ENCODE measurements around the gene ANKRD13B.
"Not testable (repeated sequence)": the region's sequence is repeated elsewhere in the genome, so short reads cannot be mapped to it uniquely, and the experiment has no call there.

Gene ANKRD13B

DNA sequence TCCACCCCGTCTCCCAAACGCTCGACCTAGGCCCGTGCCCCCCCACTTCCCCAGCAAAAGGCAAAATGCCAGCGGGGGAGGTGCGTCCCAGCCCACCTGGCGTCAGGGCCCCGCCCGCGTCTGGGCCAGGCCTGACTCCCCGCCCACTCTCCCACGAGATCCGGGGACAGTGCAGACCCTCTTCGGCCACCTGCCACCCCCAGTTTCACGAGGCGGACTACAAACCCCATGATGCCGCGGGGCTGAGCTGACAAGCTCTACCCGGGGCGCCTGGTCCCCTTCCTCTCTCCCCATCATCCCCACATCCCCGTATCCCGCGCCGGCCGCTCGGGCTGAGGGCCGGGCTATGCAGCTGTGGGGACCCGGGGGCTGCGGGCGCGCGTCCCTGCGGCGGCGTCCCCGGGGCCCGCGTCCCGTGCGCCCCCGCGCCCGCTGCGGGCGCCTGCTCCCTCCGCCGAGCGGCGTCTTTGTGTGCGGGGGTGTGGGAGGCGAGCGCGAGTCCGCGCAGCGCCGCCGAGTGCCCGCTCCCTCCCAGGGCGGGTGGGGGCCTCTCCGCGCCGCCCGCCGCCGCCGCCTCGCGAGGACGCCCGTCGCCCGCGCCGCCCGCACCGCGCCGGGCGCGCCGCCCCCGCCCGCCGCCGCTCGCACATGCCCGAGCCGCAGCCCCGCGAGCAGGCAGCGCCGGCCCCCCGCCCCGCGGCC is at the start of gene ANKRD13B:
Gene ANKRD13B, plus strand, starts transcription at position 283 of the 702 bp plus-strand sequence. CDS start 490 bp downstream, outside the sequence.
- peak; percentile 41 for DNase-seq

DNA sequence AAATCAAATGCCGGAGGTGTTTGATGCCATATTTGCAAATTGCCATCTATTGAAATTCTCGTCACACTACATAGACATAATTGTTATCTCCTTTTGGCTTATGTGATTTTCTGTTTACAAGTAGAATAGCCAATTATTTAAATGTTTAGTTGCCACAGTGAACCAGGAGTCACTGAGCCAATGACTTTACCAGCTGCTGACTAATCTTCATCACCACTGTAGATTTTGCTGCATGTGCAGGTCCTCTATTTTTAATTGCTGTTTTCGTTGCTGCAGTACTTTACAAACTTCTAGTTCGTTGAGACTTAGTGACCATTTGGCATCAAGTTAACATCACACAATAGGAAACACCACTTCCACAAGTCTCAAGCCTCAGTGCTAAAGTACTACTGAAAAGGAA is 48.9 kb upstream of the ANKRD13B start:
- DNase-seq, result no peak

GRCh38 chr17:29546085-29546484 is 46.8 kb upstream of the ANKRD13B start:
- no peak for DNase-seq

DNA sequence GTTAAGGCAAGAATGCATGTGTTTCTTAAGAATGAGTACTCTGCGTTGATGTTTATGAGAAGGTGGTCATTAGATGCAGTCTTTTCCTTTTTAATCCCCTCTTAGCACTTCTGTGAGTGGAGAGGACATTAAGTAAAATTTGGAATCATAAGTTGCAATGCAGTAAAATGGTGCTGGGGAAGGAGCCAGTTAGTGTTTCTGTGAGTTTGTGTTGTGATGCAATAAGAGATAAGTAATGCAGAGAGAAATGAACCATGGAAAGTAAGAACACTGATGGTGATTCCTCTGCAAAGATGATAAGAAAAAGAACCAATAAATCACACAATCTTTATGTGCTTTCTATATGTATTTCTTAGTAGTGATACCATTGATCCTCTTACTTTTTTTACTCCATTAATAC is 46.1 kb upstream of the ANKRD13B start:
- no peak for DNase-seq

DNA sequence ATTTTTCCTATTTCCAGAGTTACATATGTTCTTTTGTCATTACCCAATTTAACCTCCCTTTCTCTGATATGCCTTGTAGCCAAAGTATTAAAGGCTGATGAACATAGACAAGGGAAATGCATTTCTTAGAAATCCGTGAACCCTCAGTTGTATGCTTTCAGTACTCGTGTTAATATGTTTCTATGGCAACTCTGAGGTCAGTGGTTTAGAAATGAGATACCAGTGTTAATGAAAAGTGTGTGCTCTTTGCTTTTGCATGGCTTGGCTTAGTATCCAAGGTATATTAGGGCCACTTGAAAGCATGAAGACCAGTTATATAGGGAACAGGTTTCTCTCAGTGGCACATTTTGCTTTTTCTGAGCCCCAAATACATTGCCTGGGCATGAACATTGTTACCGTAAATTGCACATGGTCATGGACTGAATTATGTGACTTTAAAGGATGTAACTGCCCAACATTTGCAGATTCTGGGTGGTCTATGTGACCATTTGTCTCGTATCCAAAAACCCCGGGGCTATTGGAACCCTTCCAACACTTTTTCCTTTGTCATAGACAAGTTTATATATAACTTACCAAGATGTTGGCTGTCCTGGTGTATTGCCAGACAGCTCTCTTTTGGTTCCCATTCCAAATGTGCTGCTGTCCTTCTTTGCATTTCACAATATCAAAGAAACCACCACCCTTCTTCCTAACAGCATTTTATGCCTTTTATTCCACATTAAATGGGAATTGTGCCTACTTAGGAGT is 43.6 kb upstream of the ANKRD13B start:
- no peak for DNase-seq

- DNase-seq, result no peak
Measured at GRCh38 chr17:29555840-29556239, 37.1 kb upstream of the ANKRD13B start.

DNA sequence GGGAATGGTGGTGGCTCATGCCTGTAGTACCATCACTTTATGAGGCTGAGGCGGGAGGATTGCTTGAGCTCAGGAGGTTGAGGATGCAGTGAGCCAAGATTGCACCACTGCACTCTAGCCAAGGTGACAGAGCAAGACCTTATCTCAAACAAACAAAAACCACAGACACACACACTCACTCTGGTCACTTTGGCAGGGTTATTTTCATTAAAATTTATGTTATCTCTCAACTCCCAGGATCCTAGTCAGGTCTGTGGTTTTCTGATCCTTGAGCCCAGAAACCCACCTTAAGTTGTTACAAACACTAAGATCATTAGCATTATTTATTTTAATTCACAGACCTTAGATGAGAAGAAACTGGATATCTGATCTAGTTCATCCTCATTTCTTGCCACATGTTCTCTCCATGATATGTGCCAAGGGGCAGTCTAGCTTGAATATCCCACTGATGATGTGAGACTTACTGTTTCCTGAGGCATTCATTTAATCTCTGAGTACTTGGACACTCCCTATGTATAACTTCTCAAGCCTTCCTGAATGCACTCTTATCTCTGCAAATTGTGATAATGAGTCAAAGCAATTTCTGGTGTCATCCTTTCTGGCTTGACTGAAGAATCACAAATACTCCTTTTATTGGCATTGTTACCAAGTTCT is 35.7 kb upstream of the ANKRD13B start:
- no peak for DNase-seq

DNA sequence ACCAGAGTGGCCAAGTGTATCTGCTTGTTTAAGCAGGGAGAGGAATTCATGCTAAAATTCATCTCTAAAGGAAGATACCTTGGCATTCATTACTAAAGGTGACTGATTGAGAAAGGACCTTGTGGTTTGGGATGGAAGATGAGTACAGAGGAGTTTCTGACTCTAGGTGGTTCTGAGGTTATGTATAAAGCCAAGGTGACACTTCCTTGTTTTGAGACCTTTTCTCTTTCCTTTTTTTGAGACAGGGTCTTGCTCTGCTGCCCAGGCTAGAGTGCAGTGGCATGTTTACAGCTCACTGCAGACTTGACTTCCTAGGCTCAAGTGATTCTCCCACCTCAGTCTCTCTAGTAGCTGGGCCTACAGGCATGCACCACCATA is 35.2 kb upstream of the ANKRD13B start:
- no peak for DNase-seq

DNA sequence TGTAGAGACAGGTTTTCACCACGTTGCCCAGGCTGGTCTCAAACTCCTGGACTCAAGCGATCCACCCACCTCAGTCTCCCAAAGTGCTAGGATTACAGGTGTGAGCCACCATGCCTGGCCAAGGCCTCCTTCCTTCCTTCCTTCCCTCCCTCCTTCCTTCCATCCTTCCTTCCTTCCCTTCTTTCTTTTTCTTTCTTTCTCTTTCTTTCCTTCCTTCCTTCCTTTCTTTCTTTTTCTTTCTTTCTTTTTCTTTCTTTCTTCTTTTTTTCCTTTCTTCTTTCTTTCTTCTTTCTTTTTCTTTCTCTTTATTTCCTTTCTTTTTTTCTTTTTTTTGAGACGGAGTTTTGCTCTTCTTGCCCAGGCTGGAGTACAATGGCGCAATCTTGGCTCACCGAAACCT is 34.8 kb upstream of the ANKRD13B start:
- DNase-seq, result not testable (repeated sequence)

- DNase-seq, result no peak
Measured at GRCh38 chr17:29559640-29560039, 33.3 kb upstream of the ANKRD13B start.

GRCh38 chr17:29560316-29560715 is 32.6 kb upstream of the ANKRD13B start:
- DNase-seq, result no peak

DNA sequence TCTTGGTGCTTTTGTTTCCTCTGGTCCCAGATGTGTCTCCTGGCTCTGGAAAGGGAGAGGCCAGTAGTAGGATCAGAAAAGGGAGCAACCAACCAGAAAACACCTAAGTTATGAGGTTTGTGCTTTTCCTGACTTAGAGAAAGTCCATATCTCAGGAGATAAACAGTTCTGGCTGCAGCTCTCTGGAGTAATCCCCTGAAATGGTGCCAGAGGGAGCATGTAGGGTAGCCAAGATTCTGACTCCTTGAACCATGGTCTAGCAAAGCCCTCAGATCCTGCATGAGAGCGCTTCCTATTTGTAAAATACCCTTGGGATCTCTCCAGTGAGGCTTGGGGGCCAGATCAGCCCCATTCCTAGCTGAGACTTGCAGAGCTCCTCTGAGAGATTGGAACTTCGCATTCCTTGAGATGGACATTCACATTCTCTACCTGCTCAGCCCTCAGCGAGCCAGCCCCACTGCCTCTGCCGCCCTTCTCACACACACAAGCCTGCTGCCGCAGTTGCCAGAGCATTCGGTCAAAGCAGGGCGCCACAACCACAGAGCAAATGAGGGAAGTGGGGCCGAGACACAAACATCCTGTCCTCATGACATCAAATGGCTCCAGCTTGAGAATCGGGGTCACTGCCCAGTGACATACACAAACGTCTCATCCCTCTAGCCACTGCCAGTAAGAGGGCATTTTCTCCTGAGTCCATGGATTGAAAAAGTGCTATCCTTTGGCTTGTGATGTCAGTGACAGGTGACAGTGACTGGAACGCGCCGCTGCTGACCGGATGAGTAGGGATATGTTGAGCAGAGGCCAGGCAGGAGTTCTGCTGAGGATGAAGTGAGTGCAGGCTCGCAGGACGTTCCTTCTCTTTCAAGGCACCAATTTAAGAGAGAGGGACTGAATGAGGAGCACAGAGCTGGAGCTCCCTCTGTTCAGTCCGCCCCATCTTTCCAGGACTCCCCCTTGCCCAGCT is 31.1 kb upstream of the ANKRD13B start:
- peak; percentile 34 for DNase-seq

DNA sequence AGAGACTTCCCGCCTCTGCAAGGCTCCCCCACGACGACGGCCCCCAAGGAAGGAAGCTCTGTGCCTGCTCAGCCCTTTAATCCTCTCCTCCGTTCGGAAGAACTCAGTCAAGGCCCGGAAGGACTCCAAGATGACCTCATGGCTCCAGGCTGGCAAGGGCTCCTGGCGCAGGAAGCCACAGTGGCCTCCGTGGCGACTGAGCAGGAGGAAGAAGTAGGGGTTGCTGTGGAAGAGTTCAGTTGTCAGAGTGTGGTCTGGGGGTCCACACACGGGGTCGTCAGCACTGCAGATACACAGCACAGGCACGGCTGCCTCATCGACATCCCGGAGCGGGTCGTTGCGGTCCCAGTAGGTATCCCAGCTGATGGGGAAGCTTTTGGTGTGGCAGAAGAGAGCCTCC is 30.3 kb upstream of the ANKRD13B start:
- DNase-seq, result no peak

DNA sequence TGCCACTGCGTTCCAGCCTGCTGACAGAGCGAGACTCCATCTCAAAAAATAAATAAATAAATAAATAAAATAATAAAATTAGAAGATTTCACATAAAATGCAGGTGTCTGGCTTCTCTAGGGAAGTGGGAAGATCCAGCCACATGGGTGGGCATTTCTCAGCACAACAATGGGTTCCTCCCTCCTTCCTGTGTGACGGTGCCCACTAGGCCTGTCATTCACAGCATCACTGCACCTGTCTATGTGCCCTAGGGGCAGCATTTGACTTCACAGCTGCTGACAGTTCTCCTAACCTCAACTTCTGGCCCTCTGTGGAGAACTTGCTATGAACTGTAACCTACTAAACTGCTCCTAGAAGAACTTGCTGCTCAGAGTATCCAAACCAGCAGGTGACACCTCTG is 29.1 kb upstream of the ANKRD13B start:
- no peak for DNase-seq

- DNase-seq, result peak; percentile 59
Measured at GRCh38 chr17:29565643-29566472, 27.1 kb upstream of the ANKRD13B start.

DNA sequence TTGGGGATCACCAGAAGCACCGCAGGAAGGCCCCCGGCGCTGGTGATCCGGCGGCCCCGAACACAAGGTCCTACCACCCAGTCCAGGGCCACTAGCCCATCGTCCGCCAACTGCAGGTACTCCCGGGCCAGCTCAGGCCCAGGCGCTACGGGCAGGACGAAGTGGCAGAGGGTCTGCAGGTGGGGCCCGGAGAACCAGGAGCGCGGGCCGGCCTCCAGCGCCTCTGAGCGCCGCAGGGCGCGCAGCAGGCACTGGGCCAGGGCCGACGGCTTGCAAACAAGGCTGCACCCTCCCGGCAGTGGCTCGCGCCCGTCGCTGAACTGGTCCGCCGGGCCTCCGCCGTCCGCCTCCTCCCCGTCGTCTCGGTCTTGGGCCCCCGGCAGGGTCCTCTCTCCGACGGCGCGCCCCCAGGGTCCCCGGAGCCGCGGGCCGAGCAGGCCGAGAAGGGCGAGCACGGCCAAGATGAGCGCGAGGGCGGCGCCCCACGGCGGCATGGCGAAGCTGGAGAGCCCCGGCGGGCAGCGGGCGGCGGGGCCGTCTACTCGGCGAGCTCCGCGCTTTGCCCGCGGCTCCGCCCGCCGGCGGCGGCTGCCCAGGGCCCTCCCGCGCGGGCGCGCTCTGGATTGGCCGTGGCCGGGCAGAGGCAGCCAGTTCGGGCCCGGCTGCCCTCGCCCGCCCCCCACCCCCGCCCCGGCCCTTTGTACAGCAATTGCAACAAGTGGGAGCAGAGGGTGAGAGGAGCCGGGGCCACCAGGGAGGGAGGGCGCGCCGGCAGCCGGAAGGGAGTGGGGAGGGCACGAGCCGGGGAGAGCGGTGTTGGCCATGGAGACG is 26.2 kb upstream of the ANKRD13B start, which contains the start of gene ABHD15:
Gene ABHD15, minus strand, starts transcription at position 565 of the 831 bp plus-strand sequence. Its CDS starts 71 bp downstream, at position 494.
- DNase-seq, result peak; percentile 58

DNA sequence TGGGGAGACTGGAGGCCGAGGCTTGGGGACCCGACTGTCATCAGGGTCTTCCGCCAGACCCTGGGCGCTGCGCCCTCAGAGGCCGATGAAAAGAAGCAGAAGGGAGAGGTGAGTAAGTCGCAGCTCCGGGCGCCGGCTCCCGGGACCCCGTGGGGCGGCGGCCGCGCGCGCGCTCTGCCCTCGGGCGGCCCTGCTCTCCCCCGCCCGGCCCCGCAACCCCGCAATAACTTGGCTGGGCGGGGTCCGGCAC is 25.7 kb upstream of the ANKRD13B start:
- no peak for DNase-seq

DNA sequence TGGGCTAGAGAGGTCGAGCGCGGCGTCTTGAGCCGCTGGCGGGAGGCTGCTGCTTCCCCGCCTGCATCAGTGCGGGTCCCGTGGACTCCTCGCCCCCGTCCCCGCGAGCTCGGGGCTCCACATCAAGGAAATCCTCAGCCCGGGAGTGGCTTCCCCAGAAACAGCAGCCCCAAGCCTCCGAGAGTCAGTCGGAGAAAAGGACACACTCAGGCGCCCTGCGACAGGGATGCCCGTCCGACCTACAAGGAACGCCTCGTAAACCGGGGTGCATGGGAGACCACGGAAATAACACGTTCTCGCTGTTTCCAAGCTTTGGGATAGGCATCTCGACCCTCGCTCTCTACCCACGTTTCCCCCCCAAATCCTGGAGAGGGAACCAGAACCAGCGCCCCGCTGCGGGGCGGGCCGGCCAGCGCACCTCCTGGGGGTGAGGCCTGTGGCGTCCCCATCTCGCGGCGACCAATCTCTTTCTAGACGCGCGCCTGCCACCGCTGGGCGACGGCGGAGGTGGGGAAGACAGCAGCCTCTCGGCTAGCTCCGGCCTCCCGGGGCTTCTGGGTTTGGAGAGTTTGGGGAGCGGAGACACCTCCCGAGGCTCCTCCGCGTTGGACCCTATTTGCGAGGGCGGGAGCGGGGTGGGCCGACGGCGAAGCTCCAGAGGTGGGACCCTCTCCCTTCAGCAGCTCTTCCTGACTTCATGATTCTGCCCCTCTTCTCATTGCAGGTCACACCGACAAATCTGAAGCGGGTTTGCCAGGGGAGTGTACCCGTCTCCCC is 25.2 kb upstream of the ANKRD13B start:
- DNase-seq, result peak; percentile 80

- peak; percentile 93 for DNase-seq
Measured at GRCh38 chr17:29568331-29569244, 24.3 kb upstream of the ANKRD13B start, which contains the start of gene TP53I13. Gene TP53I13, plus strand, starts transcription at chr17:29568701. Its CDS starts 58 bp downstream, at chr17:29568759.

All from CD4-positive, alpha-beta T cell treated with Interleukin-17A for 1 hour (primary cell).